Astrocyte (in vitro differentiated cells and primary cell): ENCODE measurements around the gene LYRM2.

Source experiments
- CTCF ChIP-seq: IDR thresholded peaks from 2 replicates; pipeline ENCODE4 v1.5.1; 2011; ENCODE audit warnings: low read depth, mild to moderate bottlenecking, inconsistent platforms, low read length, moderate library complexity; ENCODE audit not compliant: insufficient read depth
- EZH2 ChIP-seq: IDR thresholded peaks from 2 replicates; pipeline ENCODE4 v1.6.1; 2012; ENCODE audit warnings: mild to moderate bottlenecking, low read length, inconsistent platforms; ENCODE audit not compliant: insufficient read depth

- no peak for TF ChIP-seq CTCF
- no peak for TF ChIP-seq EZH2
These were observed 72.3 kb downstream of the LYRM2 start for GRCh38 chr6:89566008-89566800.
